CD4-positive, alpha-beta T cell treated with Interleukin-6 at 100 ng/mL for 8 hours (primary cell): ENCODE measurements around the gene JCAD.

Experiments used
- DNase-seq: peaks from one replicate; pipeline ENCODE4 v3.0.0-alpha.2; 2020; ENCODE audit warnings: mixed read lengths, low spot score

Gene JCAD

GRCh38 chr10:30043476-30044270 lies 15.7 kb downstream of the JCAD start:
- DNase-seq: no peak

GRCh38 chr10:30042820-30043219 lies 16.6 kb downstream of the JCAD start:
- no peak for DNase-seq

DNA sequence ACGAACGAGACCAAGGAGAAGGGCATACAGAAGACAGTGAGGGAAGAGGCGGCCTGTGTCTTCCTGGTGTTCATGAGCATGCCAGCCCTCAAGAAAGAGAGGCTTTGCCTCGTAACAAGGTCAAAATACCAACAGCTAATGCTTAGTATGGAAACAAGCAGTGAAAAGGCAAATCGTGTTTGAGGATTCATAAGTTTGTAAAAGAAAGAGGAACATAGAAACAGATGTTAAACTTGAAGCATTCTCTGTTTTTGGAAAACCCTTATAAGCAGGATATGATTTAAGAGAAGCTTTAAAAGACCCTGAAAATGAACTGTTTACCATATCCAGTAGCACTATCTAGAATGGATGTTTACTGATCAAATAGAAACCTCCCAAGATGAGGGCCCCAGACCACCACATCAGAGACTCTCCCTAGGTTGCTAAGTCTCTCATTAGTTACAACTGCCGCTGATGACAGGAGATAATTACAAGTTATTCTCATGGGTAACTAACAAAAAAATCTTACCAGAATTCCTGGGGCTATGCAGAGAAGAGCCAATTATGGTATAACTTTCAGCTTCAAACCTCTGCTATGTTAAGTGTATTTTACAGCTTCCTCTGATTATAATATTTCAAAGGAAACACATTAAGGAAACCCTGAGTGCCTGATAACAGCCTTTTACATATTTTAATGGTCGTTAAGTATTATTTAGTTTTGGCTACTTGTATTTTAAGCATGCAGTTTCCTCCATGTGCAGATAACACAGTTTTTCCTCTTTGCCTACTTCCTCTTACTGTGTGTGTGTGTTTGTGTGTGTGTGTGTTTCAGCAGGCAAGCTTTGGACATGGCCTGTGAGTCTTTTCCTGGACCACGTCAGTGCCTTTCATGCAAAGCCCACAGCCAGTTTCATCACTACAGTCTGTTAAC lies 17.9 kb downstream of the JCAD start:
- DNase-seq: no peak

DNA sequence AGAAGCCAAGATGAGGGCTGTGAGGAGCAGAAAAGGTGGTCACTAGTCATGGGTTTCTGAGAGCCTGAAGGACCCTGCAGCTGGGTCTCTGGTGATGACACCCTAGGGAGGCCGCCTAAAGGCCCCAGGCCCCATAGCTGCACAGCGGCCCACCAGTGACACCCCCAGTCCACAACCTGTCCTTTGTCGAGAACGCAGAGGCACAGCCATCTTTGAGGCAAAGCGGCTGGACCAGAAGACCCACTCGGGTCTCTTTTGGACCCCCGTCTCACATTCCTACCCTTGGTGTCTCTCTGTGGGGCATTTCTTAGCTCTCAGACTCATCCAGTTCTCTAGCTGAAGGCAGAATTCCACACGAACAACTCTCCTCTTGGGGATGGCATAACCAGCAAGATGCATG lies 18.8 kb downstream of the JCAD start:
- no peak for DNase-seq

DNA sequence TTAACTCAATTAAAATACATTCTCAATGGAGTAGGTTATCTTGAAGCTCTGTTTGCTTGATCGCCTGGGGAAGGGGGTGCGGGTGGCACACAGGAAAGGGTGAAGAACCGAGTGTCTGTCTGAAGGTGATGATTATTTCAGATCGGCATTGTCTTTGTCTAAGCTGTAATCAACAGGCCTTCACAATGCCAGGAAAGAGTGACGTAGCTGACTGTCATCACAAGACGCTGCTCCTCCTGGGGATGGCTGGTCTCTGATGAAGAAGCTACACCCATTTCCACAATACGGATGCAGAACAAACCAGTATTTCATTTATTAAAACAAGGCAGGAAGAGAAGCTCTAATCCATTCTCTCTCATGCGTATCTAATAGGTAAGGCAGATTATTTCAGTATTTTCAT lies 19.4 kb downstream of the JCAD start:
- DNase-seq: no peak

GRCh38 chr10:30039567-30039966 lies 19.8 kb downstream of the JCAD start:
- DNase-seq: no peak

- DNase-seq: no peak
Measured at GRCh38 chr10:30038781-30039536, 20.4 kb downstream of the JCAD start.

- no peak for DNase-seq
Measured at GRCh38 chr10:30037620-30038336, 21.6 kb downstream of the JCAD start.

GRCh38 chr10:30036811-30037210 lies 22.6 kb downstream of the JCAD start:
- DNase-seq: no peak

DNA sequence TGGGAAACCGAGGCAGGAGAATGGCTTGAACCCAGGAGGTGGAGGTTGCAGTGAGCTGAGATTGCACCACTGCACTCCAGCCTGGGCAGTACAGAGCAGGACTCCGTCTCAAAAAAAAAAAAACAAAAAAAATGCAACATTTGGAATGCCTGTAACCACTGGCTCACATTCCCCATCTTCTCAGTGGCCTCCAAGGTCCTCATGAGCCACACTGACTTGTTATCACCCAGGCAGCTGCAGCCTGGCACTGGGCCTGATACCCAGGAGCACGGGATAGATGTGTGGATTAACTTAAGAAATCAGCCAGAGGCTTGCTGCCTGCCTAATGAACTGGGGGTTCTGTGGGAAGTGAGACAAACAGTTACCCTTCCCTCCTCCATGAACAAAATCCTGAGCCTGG lies 23.0 kb downstream of the JCAD start:
- no peak for DNase-seq

- DNase-seq: no peak
Measured at GRCh38 chr10:30034433-30035137, 24.8 kb downstream of the JCAD start.

DNA sequence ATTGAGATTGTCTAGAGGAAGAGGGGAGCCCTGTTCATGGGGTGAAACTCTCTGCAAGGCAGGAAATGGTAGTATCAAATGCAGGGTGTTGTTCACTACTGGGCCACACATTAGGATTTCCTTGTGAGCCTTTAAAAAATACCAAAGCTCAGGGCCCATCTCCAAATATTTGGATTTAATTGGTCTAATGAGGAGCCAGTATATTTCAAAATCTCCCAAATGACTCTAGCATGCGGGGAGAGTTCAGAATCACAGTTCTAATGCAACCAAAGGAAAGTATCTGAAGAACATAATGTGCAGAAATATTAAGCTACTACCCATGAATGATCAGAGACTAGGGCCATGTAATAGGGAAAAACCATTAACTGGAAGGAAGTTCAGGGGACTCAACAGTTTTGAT lies 27.3 kb downstream of the JCAD start:
- no peak for DNase-seq

DNA sequence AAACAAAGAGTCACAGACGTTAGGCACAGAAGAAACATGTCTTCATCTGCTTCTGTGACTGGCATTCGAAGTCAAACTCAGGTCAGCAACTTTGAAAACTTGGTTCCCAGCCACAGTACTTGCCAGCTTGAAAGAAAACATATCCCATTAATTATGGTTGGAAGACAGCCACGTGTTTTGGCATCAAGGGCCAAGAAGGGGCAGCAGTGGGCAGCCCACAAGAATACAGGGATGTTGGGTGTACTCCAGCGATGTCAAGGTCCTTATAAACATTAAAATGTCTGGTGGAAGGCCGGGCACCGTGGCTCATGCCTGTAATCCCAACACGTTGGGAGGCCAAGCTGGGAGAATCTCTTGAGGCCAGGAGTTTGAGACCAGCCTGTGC lies 29.5 kb downstream of the JCAD start:
- DNase-seq: no peak

- DNase-seq: no peak
Measured at GRCh38 chr10:30029164-30029871, 30.1 kb downstream of the JCAD start.

- no peak for DNase-seq
Measured at GRCh38 chr10:30028738-30029030, 30.7 kb downstream of the JCAD start.

- DNase-seq: no peak
Measured at GRCh38 chr10:30028006-30028737, 31.2 kb downstream of the JCAD start.

DNA sequence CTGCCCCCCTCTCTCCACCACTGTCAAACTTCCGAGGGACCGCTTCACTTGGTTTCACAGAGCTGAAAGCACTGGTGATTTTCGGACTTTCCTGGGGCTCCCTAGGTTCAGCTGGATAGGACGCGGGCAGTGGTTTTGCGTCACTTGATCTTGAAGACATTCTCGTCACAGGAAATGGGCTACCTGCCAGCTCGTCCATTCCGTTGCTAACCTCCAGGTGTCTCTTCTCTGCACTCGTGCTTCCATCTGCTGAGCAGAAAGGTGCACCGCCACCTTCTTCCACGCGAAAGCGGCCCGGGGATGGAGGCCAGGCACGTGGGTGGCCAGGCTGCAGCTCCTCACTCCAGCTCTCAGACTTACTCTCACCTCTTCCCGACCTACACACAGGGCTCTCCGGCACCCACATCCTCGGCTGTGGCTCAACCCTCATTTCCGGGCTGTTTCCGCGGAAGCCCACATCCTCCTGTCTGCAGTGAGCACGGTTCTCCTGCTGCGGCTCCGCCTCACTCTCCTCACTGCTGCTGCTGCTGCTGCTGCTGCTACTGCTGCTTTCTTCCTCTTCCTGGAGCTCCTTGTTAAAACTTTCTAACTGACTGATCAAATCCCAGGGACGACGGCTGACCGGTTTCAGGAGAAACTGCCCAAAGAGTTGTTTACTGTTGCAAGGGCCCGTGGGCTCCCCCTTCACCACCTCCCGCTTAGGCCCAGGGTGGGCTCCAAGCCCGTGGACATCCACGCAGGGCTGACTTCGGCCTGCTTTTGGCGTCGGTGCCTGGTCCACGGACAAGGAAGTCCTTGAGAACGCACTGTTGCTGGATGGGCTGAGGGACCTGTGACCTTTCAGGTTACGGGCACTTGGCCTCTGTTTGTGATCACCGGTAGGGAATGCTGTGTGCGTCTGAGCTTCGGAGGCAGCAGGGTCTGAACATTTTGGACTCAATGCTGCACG lies 32.1 kb downstream of the JCAD start:
- peak; percentile 86 for DNase-seq

DNA sequence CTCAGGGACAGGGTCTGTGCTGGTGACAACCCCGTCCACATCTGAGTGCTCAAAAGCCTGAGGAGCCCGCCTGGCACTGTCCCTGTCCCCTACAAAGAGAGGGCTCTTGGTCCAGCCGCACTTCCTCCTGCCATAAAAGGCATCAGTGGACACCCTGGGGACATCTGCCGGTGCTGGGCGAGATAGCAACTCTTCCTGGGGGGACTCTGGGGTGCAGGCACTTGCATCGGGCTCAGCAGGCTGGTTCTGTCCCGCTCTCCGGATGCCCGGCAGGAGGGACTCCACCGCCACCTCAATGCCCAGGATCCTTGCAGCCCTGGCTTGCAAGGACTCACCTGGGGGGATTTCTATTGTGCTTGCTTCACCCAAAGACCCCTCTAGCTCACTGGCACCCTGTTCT lies 32.8 kb downstream of the JCAD start:
- DNase-seq: no peak

DNA sequence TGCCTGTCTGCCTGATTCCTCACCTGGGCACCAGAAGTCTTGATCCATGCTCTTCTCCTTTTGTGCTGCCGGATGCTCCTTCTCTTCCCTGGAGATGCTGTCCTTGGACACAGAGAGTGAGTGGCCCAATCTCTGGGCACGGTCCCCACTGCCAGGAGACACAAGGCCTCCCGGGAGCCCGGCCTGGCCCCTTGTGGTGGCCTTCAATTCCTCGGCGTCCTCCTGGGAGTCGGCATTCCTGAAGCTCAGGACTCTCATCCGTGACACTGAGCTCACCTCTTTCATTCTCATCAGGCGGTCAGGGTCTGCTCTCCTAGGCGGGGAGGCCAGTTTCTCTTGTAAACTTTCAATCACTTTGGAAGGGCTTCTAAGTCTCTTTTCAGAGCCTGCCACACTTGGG lies 33.3 kb downstream of the JCAD start:
- DNase-seq: no peak
